Glutamatergic neuron (in vitro differentiated cells): ENCODE measurements around the gene TMEM236. TPM values are rescaled to one million over a fixed set of nuclear protein-coding genes. Genes with fewer than 3 reads are reported as not detected.

Experiments used
- DNase-seq: peaks from one replicate; pipeline ENCODE4 v3.0.0; 2022
- H3K27ac Mint-ChIP-seq: one replicate; pipeline ENCODE4 v1.8.0; 2020; ENCODE audit warnings: mild to moderate bottlenecking, mixed read lengths, inconsistent platforms; ENCODE audit not compliant: unreplicated experiment
- H3K27me3 Mint-ChIP-seq: one replicate; pipeline ENCODE4 v1.8.0; 2020; ENCODE audit warnings: mild to moderate bottlenecking, moderate library complexity, mixed read lengths, inconsistent platforms; ENCODE audit not compliant: unreplicated experiment
- H3K36me3 Mint-ChIP-seq: one replicate; pipeline ENCODE4 v1.8.0; 2020; ENCODE audit warnings: mild to moderate bottlenecking, mixed read lengths, inconsistent platforms; ENCODE audit not compliant: unreplicated experiment
- H3K4me1 Mint-ChIP-seq: one replicate; pipeline ENCODE4 v1.8.0; 2020; ENCODE audit warnings: mild to moderate bottlenecking, low read depth, mixed read lengths, inconsistent platforms; ENCODE audit not compliant: unreplicated experiment
- H3K4me3 Mint-ChIP-seq: one replicate; pipeline ENCODE4 v1.8.0; 2020; ENCODE audit warnings: mild to moderate bottlenecking, mixed read lengths, inconsistent platforms; ENCODE audit not compliant: unreplicated experiment
- H3K9me3 Mint-ChIP-seq: one replicate; pipeline ENCODE4 v1.8.0; 2020; ENCODE audit warnings: mild to moderate bottlenecking, moderate library complexity, mixed read lengths, inconsistent platforms; ENCODE audit not compliant: unreplicated experiment
- total RNA-seq: library from RNA; stranded (reverse); fragmentation: NEBNext Ultra II Directional; extraction: Animal tissue kit (Norgen Biotek cat#: 25700); gene quantifications from one replicate; pipeline ENCODE4 v1.2.1, GENCODE V29; 2021; ENCODE audit not compliant: unreplicated experiment
- TF ChIP-seq, protein P1 (sequence below): fragments of 200-600 bp; sonication (generic); IDR thresholded peaks from one replicate; pipeline ENCODE4 v1.5.0; 2021; ENCODE audit not compliant: partially characterized antibody, unreplicated experiment

TMEM236 gene
- total RNA-seq, 1 donor from 2014 or later = 0.07 TPM

DNA sequence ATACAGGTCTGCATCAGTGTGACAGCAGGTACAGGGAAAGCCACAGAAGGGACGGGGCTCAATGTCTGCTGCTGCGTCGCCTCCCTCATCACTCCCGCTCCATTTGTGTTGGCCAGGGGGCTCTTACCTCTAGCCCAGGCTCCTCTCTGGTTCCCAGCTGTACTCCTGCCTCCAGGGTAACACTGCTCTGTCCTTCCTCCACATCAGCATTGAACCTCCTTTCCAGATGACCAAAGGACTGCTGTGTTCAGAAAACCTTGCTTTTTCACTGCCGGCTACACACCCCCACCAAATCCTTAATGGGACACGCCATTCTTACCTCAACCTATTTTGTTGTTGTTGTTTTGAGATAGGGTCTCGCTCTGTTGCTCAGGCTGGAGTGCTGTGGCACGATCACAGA is 2.1 kb upstream of the TMEM236 start:
- Mint-ChIP-seq H3K9me3 (no peaks in the 10 kb centered on the region), H3K27me3 (peaks cover 6% of the 10 kb centered on the region), H3K36me3 (no peaks in the 10 kb centered on the region), H3K4me1 (no peaks in the 10 kb centered on the region), H3K4me3 (no peak overlapping the region), H3K27ac (no peak overlapping the region)
- no peak for DNase-seq
- TF ChIP-seq, protein P1, sequence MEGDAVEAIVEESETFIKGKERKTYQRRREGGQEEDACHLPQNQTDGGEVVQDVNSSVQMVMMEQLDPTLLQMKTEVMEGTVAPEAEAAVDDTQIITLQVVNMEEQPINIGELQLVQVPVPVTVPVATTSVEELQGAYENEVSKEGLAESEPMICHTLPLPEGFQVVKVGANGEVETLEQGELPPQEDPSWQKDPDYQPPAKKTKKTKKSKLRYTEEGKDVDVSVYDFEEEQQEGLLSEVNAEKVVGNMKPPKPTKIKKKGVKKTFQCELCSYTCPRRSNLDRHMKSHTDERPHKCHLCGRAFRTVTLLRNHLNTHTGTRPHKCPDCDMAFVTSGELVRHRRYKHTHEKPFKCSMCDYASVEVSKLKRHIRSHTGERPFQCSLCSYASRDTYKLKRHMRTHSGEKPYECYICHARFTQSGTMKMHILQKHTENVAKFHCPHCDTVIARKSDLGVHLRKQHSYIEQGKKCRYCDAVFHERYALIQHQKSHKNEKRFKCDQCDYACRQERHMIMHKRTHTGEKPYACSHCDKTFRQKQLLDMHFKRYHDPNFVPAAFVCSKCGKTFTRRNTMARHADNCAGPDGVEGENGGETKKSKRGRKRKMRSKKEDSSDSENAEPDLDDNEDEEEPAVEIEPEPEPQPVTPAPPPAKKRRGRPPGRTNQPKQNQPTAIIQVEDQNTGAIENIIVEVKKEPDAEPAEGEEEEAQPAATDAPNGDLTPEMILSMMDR = no peak

- Mint-ChIP-seq H3K9me3 (no peaks in the 10 kb centered on the region), H3K4me3 (no peak overlapping the region), H3K27me3 (peaks cover 1% of the 10 kb centered on the region), H3K4me1 (no peaks in the 10 kb centered on the region), H3K36me3 (peaks cover 1% of the 10 kb centered on the region), H3K27ac (no peak overlapping the region)
- no peak for DNase-seq
- TF ChIP-seq, protein P1 = no peak
These were observed 4.7 kb downstream of the TMEM236 start for GRCh38 chr10:17756557-17757217.

- H3K9me3 Mint-ChIP-seq = no peaks in the 10 kb centered on the region
These were observed 6.2 kb downstream of the TMEM236 start for GRCh38 chr10:17758200-17758599.

DNA sequence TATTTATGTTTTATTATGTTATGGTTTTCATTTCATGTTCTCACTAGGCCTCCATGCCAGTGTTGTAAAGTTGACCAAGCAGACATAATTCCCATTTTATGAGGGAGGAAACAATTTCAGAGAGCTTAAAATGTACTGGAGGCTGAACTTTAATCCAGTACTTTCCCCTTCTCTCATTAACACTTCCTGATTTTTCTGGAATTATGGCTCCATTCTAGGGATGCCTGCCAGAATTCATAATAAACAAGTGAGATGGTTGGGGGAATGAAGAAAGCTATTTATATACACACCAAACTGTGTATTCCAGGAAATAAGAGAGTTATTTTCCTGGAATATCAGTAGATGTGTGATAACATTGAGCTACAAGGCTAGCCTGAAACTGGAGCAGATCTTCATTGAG is 6.9 kb downstream of the TMEM236 start:
- H3K4me3 Mint-ChIP-seq = no peak overlapping the region
- peaks cover 6% of the 10 kb centered on the region for H3K27me3 Mint-ChIP-seq
- H3K9me3 Mint-ChIP-seq = no peaks in the 10 kb centered on the region
- H3K36me3 Mint-ChIP-seq = peaks cover 3% of the 10 kb centered on the region
- TF ChIP-seq, protein P1 = no peak
- no peak for DNase-seq
- H3K4me1 Mint-ChIP-seq = no peaks in the 10 kb centered on the region
- no peak overlapping the region for H3K27ac Mint-ChIP-seq

More at GRCh38 chr10:17758200-17758599, 6.2 kb downstream of the TMEM236 start:
- Mint-ChIP-seq H3K4me1 (no peaks in the 10 kb centered on the region), H3K27me3 (peaks cover 4% of the 10 kb centered on the region), H3K27ac (no peak overlapping the region), H3K36me3 (peaks cover 3% of the 10 kb centered on the region), H3K4me3 (no peak overlapping the region)
- no peak for DNase-seq
- TF ChIP-seq, protein P1 = no peak

DNA sequence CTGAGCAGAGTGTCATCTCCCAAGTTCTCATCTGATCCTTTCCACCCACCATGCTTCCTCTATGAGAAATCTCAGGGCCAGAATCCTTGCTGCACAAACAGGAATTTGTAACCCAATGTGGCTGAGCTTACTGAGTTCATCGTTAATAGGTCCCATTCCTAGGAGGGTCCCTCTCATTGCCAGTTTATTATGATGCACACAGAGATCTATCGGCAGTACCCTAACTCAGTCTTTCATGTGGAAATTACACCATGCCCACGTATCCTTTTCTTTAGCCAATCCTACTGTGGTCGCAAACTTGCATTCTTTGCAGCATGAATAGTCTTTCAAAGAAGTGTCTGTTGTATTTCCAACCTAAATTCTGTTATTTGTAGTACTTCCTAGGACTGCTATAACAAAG is 12.1 kb downstream of the TMEM236 start:
- TF ChIP-seq, protein P1 = no peak
- Mint-ChIP-seq H3K9me3 (no peaks in the 10 kb centered on the region), H3K36me3 (peaks cover 15% of the 10 kb centered on the region), H3K27me3 (peaks cover 6% of the 10 kb centered on the region), H3K4me3 (no peak overlapping the region), H3K27ac (no peak overlapping the region), H3K4me1 (no peaks in the 10 kb centered on the region)
- no peak for DNase-seq
